Sigmoid colon (tissue), 7 donors: ENCODE measurements around the gene TSPEAR. TPM values are rescaled to one million over a fixed set of nuclear protein-coding genes. Genes with fewer than 3 reads are reported as not detected.

Experiments used
- DNase-seq: peaks from one replicate; pipeline ENCODE4 v3.0.0-alpha.2; 2019
- H3K27ac ChIP-seq, 4 donors: fragments of 200-600 bp; sonication (generic); one replicate each; pipeline ENCODE4 v1.5.1; 2016 to 2019; ENCODE audit warnings: mild to moderate bottlenecking in 1 of 4
- H3K27me3 ChIP-seq, 3 donors: fragments of 200-600 bp; sonication (generic); one replicate each; pipeline ENCODE4 v1.5.1; 2019; ENCODE audit warnings: mild to moderate bottlenecking in 1 of 3
- H3K36me3 ChIP-seq, 4 donors: fragments of 200-600 bp; sonication (generic); one replicate each; pipeline ENCODE4 v1.5.1; 2016 to 2019
- H3K4me1 ChIP-seq, 4 donors: fragments of 200-600 bp; sonication (generic); one replicate each; pipeline ENCODE4 v1.5.1; 2017 to 2019
- H3K4me3 ChIP-seq, 4 donors: fragments of 200-600 bp; sonication (generic); one replicate each; pipeline ENCODE4 v1.5.1; 2017 to 2019; ENCODE audit warnings: mild to moderate bottlenecking in 2 of 4, moderate library complexity in 1 of 4
- H3K9me3 ChIP-seq, 4 donors: fragments of 200-600 bp in 3 of 4; sonication (generic) in 3 of 4; one replicate each; pipeline versions ENCODE4 v1.5.1 to v1.6.1; 2013 to 2019
- EP300 ChIP-seq, 4 donors: sonication (generic); formaldehyde crosslinking; IDR thresholded peaks; one replicate each; pipeline ENCODE4 v1.6.1; 2017; ENCODE audit warnings: antibody characterized with exemption in 4 of 4
- POLR2A ChIP-seq, 2 donors: fragments of 450-650 bp; IDR thresholded peaks; one replicate each; pipeline ENCODE4 v1.6.1; 2016; ENCODE audit warnings: antibody characterized with exemption in 2 of 2, mild to moderate bottlenecking in 2 of 2, moderate library complexity in 2 of 2
- POLR2AphosphoS5 ChIP-seq, 4 donors: sonication (generic); formaldehyde crosslinking; IDR thresholded peaks; one replicate each; pipeline ENCODE4 v1.6.1; 2017; ENCODE audit warnings: antibody characterized with exemption in 4 of 4
- WGBS, 2 donors: extraction: QIAGEN DNeasy Blood & Tissue Kit; methylation state at CpG; one replicate each; pipeline ENCODE4 v1.1.7; 2013; 5-methylcytosine and 5-hydroxymethylcytosine counted together
- intact Hi-C: fragments of 100-400 bp; cut with DNase I; formaldehyde crosslinking; loops from one replicate; pipeline ENCODE4 v1.15.1; 2023
- polyA plus RNA-seq, 3 donors: library from polyadenylated mRNA; stranded (reverse); fragments of 200-250 nt; gene quantifications; one replicate each; pipeline ENCODE4 v1.2.3, GENCODE V29; 2013
- total RNA-seq, 4 donors: library from RNA; depleted of rRNA; stranded (reverse); fragments of >200 nt; gene quantifications; one replicate each; pipeline ENCODE4 v1.1.0, GENCODE V29; 2016
- TF ChIP-seq, protein P1 (sequence below), 4 experiments: fragments of 450-650 bp in 3 of 4; fragments of 200-600 bp in 1 of 4; IDR thresholded peaks; one replicate each; pipeline ENCODE4 v1.5.1; 2016 to 2019; ENCODE audit warnings: antibody characterized with exemption in 4 of 4, mild to moderate bottlenecking in 3 of 4, moderate library complexity in 2 of 4
- donor health status: healthy with polysubstance abuse.
- donor health status: Bipolar disorder and iron deficiency.
- donor health status: healthy.

Gene TSPEAR
- total and polyA plus RNA-seq, 7 donors = under 0.01 to 0.20 TPM; not detected in 5

DNA sequence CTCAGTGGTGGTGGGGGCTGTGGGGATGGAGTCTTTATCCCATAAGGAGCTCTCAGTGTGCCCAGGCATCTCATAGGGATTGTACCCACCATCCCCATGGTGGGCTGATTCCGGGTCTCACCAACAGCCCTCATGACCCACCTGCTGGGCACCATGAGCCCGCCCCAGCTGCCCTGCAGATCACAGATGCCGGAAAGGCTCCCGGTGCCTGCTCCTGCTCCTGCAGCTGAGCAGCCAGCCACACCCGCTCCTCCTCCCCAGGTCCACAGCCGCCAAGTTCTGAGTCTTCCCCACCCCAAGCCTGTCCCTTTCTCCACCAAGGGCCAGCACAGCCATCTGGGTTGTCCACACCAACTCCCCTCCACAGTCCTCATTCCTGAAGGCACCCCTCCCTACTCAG is 15.5 kb upstream of the TSPEAR start:
- Histone ChIP-seq H3K4me3 (no peak overlapping the region), H3K27ac (no peak overlapping the region)

DNA sequence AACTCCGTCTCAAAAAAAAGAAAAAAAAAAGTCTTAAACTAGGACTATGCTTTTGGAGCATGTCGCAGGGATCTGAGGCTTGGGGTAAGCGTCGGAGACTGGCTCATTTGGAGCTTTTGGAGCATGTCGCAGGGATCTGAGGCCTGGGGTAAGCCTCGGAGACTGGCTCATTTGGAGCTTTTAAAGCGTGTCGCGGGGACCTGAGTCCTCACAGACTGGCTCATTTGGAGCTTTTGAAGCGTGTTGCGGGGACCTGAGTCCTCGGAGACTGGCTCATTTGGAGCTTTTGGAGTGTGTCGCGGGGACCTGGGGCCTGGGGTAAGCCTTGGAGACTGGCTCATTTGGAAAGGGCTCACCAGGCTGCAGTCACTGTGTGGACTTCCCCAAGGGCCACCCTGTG is 13.6 kb upstream of the TSPEAR start:
- Histone ChIP-seq H3K27me3 (peaks cover 7 to 78% (median 30%) of the 10 kb centered on the region in 3 donors), H3K4me3 (no peak overlapping the region), H3K4me1 (peaks cover 0 to 7% (median 0%) of the 10 kb centered on the region in 4 donors), H3K27ac (no peak overlapping the region), H3K36me3 (no peaks in the 10 kb centered on the region), H3K9me3 (no peaks in the 10 kb centered on the region)
- no peak for DNase-seq
- no peak for TF ChIP-seq POLR2A (IDR thresholded peaks at IDR 0.05)
- TF ChIP-seq, protein P1, sequence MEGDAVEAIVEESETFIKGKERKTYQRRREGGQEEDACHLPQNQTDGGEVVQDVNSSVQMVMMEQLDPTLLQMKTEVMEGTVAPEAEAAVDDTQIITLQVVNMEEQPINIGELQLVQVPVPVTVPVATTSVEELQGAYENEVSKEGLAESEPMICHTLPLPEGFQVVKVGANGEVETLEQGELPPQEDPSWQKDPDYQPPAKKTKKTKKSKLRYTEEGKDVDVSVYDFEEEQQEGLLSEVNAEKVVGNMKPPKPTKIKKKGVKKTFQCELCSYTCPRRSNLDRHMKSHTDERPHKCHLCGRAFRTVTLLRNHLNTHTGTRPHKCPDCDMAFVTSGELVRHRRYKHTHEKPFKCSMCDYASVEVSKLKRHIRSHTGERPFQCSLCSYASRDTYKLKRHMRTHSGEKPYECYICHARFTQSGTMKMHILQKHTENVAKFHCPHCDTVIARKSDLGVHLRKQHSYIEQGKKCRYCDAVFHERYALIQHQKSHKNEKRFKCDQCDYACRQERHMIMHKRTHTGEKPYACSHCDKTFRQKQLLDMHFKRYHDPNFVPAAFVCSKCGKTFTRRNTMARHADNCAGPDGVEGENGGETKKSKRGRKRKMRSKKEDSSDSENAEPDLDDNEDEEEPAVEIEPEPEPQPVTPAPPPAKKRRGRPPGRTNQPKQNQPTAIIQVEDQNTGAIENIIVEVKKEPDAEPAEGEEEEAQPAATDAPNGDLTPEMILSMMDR (IDR thresholded peaks at IDR 0.05) = no peak
- WGBS, 2 donors = 91 to 92% methylated on average over 14 of the region's 14 CpGs
- intact Hi-C loops = no loop called here

More for the DNA sequence above, 15.5 kb upstream of the TSPEAR start:
- peak; percentile 53 for DNase-seq
- Histone ChIP-seq H3K36me3 (no peaks in the 10 kb centered on the region), H3K4me1 (peaks cover 0 to 7% (median 0%) of the 10 kb centered on the region in 4 donors), H3K27me3 (peaks cover 7 to 62% (median 30%) of the 10 kb centered on the region in 3 donors), H3K9me3 (no peaks in the 10 kb centered on the region)
- 33 to 72% methylated on average over 6 of the region's 6 CpGs for WGBS, 2 donors
- TF ChIP-seq, protein P1 (IDR thresholded peaks at IDR 0.05) = no peak
- no peak for TF ChIP-seq POLR2AphosphoS5 (IDR thresholded peaks at IDR 0.05)
- no peak for TF ChIP-seq POLR2A (IDR thresholded peaks at IDR 0.05)
- TF ChIP-seq EP300 (IDR thresholded peaks at IDR 0.05) = no peak
- intact Hi-C loops = no loop called here

DNA sequence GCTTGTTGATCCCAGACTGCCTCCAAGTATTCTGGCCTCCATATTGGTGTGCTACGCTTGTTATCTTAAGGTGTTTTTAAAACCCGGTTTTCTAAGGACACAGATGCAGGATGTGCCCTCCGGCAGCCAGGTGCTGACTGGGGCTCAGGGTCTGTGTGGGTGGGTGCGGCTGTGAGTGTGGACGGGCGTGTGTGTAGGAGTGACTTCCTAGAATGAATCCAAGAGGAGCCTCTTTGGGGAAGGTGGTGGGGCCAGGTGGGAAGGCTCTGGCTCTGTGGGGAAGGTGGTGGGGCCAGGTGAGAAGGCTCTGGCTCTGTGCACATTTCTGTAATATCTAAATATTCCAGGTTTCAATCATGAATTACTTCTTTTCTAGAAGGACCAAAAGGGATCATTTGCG is 12.8 kb upstream of the TSPEAR start:
- TF ChIP-seq, protein P1 (IDR thresholded peaks at IDR 0.05) = no peak
- no peak for TF ChIP-seq POLR2A (IDR thresholded peaks at IDR 0.05)
- TF ChIP-seq POLR2AphosphoS5 (IDR thresholded peaks at IDR 0.05) = no peak
- no peak for TF ChIP-seq EP300 (IDR thresholded peaks at IDR 0.05)
- 70 to 83% methylated on average over 7 of the region's 7 CpGs for WGBS, 2 donors
- H3K36me3 ChIP-seq = no peaks in the 10 kb centered on the region
- peaks cover 7 to 75% (median 30%) of the 10 kb centered on the region in 3 donors for H3K27me3 ChIP-seq
- no peak overlapping the region for H3K27ac ChIP-seq
- no peaks in the 10 kb centered on the region for H3K9me3 ChIP-seq
- no peak for DNase-seq
- peaks cover 0 to 7% (median 0%) of the 10 kb centered on the region in 4 donors for H3K4me1 ChIP-seq
- H3K4me3 ChIP-seq = no peak overlapping the region
- intact Hi-C loops = no loop called here

DNA sequence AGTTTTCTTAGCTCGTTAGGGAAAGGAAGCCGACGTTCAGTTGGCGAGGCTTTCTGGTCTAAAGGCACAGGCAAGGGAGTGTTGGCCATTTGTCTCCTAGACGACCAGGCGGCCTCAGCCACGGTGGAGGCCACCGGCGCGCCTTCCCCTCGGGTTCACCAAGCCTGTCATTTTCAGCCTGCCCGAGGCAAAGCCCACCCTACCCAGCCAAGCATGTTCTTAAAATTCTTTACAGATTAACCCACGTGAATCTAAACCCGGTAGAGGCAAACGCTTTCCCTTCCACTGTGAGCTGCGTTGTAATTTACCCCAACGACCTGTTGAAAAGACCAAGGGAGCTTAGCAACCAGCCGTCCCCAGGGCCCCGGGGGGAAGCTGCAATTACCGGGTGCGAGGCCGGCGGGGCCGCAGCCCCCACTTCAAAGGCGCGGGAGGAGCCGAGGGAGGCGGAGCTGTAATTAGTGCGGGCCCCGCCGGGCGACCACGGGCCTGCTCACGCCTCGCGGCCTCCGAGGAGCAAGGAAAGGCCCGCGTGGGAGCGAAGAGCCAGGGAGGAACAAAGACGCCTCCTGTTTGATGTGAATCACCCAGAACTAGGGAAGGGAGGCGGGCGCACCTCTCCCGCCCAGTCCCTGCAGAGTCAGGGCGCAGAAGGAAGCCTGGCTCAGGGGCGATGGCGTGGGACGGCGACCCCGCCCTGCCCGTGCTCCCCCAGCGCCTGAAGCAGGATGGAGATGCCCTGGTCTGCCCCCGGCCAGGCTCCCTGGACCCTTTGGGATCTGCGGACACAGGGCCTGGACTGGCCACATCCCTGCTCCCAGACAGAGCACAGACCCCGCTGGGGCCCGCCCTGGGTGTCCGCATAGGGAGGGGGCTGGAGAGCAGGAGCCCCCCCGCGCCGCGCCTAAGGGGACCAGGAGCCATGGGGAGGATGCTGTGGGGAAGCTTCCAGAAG is 12.1 kb upstream of the TSPEAR start:
- Histone ChIP-seq H3K27ac (no peak overlapping the region), H3K4me1 (peaks cover 0 to 7% (median 0%) of the 10 kb centered on the region in 4 donors), H3K9me3 (no peaks in the 10 kb centered on the region), H3K27me3 (peaks cover 7 to 75% (median 33%) of the 10 kb centered on the region in 3 donors), H3K36me3 (no peaks in the 10 kb centered on the region), H3K4me3 (no peak overlapping the region)
- WGBS, 2 donors = 18 to 24% methylated on average over 61 of the region's 61 CpGs
- intact Hi-C loops = no loop called here
- DNase-seq = no peak
- TF ChIP-seq POLR2A (IDR thresholded peaks at IDR 0.05) = no peak
- no peak for TF ChIP-seq EP300 (IDR thresholded peaks at IDR 0.05)
- TF ChIP-seq POLR2AphosphoS5 (IDR thresholded peaks at IDR 0.05) = no peak
- TF ChIP-seq, protein P1 (IDR thresholded peaks at IDR 0.05) = no peak
